Measurements from ENCODE around the gene LRP8. TPM values are rescaled to one million over a fixed set of nuclear protein-coding genes. Genes with fewer than 3 reads are reported as not detected.

The LRP8 gene
- total and polyA plus RNA-seq, 7 donors = 0.17 to 2.4 (median 0.94) TPM

DNA sequence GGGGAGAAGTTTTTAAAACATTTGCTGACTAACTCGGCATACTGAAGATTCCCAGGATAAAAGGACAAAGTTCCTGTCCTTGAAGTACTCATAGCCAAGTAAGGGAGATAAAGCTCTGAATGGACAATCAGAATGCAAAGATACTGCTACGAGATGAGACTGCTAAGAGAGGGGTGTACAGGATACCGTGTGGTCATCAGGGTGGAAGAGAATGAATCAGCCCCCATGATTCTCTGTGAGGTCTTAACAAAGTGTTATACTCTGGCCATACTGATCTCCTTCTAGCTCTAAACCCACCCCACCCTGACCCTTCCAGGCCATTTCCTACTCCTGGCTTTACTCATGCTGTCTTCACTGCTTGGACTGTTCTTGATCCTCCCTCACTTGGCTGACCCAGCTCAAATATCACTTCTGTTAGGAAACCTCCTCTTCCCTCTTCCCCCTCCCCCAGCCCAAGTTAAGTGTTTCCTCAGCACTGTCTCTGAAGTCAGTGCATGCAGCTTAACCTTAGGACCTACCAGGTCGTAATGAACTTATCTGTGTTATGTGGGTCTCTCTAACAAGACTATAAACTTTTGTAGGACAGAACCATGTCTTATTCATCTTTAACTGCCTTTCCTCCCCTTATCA, 73.7 kb downstream of the LRP8 start:
- intact Hi-C loops (cut with DNase I) = no loop called here
- ATAC-seq = no peak
- no peak for DNase-seq
- 76 to 80% (median 78%) methylated on average over 4 of the region's 4 CpGs for WGBS, 3 donors
- Histone ChIP-seq H3K9me3 (no peaks in the 10 kb centered on the region), H3K27me3 (ENCODE audit: insufficient read depth in 3 of 3, low read length in 2 of 3) (no peaks in the 10 kb centered on the region), H3K4me1 (no peaks in the 10 kb centered on the region), H3K4me3 (no peak overlapping the region), H3K27ac (no peak overlapping the region), H3K36me3 (ENCODE audit: insufficient read depth in 1 of 2, low read depth in 1 of 2) (no peaks in the 10 kb centered on the region)
- TF ChIP-seq, protein P1, sequence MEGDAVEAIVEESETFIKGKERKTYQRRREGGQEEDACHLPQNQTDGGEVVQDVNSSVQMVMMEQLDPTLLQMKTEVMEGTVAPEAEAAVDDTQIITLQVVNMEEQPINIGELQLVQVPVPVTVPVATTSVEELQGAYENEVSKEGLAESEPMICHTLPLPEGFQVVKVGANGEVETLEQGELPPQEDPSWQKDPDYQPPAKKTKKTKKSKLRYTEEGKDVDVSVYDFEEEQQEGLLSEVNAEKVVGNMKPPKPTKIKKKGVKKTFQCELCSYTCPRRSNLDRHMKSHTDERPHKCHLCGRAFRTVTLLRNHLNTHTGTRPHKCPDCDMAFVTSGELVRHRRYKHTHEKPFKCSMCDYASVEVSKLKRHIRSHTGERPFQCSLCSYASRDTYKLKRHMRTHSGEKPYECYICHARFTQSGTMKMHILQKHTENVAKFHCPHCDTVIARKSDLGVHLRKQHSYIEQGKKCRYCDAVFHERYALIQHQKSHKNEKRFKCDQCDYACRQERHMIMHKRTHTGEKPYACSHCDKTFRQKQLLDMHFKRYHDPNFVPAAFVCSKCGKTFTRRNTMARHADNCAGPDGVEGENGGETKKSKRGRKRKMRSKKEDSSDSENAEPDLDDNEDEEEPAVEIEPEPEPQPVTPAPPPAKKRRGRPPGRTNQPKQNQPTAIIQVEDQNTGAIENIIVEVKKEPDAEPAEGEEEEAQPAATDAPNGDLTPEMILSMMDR (IDR thresholded peaks at IDR 0.05) = no peak

DNA sequence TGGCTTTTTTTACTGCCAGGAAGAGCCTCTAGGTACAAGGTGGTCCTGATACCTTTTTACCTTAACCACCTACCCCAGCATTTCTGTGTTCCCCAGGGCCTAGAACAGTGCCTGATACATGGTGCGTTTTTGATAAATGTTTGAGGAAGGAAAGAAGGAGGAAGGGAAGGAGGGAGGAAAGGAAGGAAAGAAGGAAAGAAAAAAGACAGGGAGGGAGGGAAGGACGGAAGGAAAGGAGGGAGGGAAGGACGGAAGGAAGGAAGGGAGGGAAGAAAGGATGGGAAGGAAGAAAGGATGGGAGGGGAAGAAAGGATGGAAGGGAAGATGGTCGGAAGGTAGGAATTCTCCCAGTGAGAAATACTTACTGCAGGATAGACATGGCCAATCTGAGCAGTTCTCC, 77.5 kb downstream of the LRP8 start:
- Histone ChIP-seq H3K9me3 (no peaks in the 10 kb centered on the region), H3K4me1 (no peaks in the 10 kb centered on the region), H3K27ac (no peak overlapping the region), H3K4me3 (no peak overlapping the region), H3K36me3 (ENCODE audit: insufficient read depth in 1 of 2, low read depth in 1 of 2) (no peaks in the 10 kb centered on the region), H3K27me3 (ENCODE audit: insufficient read depth in 3 of 3, low read length in 2 of 3) (no peaks in the 10 kb centered on the region)
- TF ChIP-seq, protein P1 (IDR thresholded peaks at IDR 0.05) = no peak
- 77 to 88% (median 86%) methylated on average over 4 of the region's 4 CpGs for WGBS, 3 donors
- ATAC-seq (no peak), DNase-seq (no peak)
- intact Hi-C loops (cut with DNase I) = no loop called here

DNA sequence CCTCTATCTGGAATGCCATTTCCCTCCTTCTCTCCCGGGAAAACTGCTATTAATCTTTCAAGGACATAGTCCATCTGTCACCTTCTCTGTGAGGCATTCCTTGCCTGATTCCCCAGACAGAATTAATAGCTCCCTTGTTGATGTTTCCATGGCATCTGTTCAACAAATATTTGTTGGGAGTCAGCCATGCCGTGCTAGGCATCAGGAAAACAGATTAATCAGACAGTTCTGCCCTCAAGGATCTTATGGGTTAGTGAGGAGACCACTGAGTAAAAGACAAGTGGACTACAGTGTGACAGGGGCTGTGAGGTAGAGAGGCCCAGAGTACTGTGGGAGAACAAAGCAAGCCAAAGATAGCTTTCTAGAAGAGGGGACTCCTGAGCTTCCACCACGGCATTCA, 78.2 kb downstream of the LRP8 start:
- H3K27me3 ChIP-seq (ENCODE audit: insufficient read depth in 3 of 3, low read length in 2 of 3) = peaks cover 0 to 6% (median 0%) of the 10 kb centered on the region in 3 donors
- ATAC-seq (no peak), DNase-seq (no peak)
- intact Hi-C loops (cut with DNase I) = no loop called here
- H3K4me1 ChIP-seq = no peaks in the 10 kb centered on the region
- TF ChIP-seq, protein P1 (IDR thresholded peaks at IDR 0.05) = no peak
- no peaks in the 10 kb centered on the region for H3K36me3 ChIP-seq (ENCODE audit: insufficient read depth in 1 of 2, low read depth in 1 of 2)
- WGBS, 3 donors = 34 to 48% (median 45%) methylated on average over 3 of the region's 3 CpGs
- no peak overlapping the region for H3K27ac ChIP-seq
- no peak overlapping the region for H3K4me3 ChIP-seq
- no peaks in the 10 kb centered on the region for H3K9me3 ChIP-seq

DNA sequence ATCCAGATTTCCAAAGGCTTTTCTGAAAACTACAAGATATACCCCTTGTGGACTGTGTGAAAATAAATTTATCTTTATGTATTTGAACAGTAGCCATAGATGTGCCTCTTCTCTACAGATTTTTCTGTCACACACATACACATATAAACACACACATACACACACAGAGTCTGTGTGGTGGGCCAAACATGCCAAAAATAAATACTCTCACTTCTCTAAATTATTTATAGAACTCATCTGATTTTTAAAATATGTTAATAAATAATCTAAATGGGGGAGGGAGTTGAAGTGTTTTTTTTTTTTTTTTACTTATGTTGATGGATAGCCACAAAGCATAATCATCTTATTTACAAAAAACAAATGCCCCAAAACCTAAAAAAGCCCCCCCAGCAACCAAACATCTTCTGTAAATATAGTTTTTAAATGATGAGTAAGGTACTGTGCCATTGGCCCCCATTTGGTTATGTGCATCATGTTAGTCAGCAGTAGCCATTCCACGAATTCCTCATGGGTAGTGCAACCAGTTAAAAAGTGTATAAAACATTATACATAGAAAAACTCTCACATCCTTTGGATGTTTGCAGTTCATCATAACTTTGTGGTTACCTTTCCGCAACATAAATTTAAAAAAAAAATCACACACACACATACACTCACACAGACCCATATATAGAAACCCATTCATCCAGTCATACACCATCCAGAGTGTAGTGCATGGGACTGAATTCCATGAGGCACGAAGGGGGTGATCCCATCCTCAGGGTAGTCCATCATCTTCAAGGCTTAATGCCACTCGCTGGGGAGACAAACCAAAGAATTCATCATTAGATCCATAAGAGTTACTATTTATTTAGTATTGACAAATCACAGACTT, 81.4 kb downstream of the LRP8 start:
- Histone ChIP-seq H3K36me3 (ENCODE audit: insufficient read depth in 1 of 2, low read depth in 1 of 2) (no peaks in the 10 kb centered on the region), H3K27ac (no peak overlapping the region), H3K27me3 (ENCODE audit: insufficient read depth in 3 of 3, low read length in 2 of 3) (peaks cover 0 to 14% (median 0%) of the 10 kb centered on the region in 3 donors), H3K9me3 (no peaks in the 10 kb centered on the region), H3K4me1 (no peaks in the 10 kb centered on the region), H3K4me3 (no peak overlapping the region)
- no peak for DNase-seq
- no peak for ATAC-seq
- WGBS, 3 donors = 78 to 93% (median 80%) methylated on average over 4 of the region's 4 CpGs
- intact Hi-C loops (cut with DNase I) = no loop called here
- TF ChIP-seq, protein P1 (IDR thresholded peaks at IDR 0.05) = no peak

Data from psoas muscle (tissue), 8 donors.